Activated T-helper 1 cell treated with anti-CD3 and anti-CD28 coated beads, Interleukin-2, amount 50 U/mL, for 16 hours (primary cell): ENCODE data around the gene SCRT2.

Experiments
- DNase-seq, 2 donors: peaks; one replicate each; pipeline ENCODE4 v3.0.0-alpha.2; 2020; ENCODE audit warnings: low read depth in 1 of 2, low spot score in 1 of 2

Gene SCRT2

GRCh38 chr20:672963-673602 lies 2.5 kb downstream of the SCRT2 start:
- no peak for DNase-seq

- DNase-seq, result no peak
Observed at GRCh38 chr20:671252-672030, 4.2 kb downstream of the SCRT2 start.

- DNase-seq, result no peak
Observed at GRCh38 chr20:669573-669972, 6.0 kb downstream of the SCRT2 start.

- DNase-seq, result no peak
Observed at GRCh38 chr20:668638-669037, 7.0 kb downstream of the SCRT2 start.

- no peak for DNase-seq
Observed at GRCh38 chr20:668050-668449, 7.6 kb downstream of the SCRT2 start.

GRCh38 chr20:667351-668034 lies 8.1 kb downstream of the SCRT2 start:
- peak; percentile 25 to 54 for DNase-seq

GRCh38 chr20:666877-667276 lies 8.7 kb downstream of the SCRT2 start:
- DNase-seq, result no peak

- DNase-seq, result no peak
Observed at GRCh38 chr20:665276-665675, 10.3 kb downstream of the SCRT2 start.

- no peak for DNase-seq
Observed at GRCh38 chr20:664576-664975, 11.0 kb downstream of the SCRT2 start.

GRCh38 chr20:664151-664550 lies 11.5 kb downstream of the SCRT2 start:
- DNase-seq, result no peak

- DNase-seq, result no peak
Observed at GRCh38 chr20:663315-664090, 12.1 kb downstream of the SCRT2 start.

GRCh38 chr20:662277-663192 lies 13.1 kb downstream of the SCRT2 start:
- no peak for DNase-seq

GRCh38 chr20:661474-662270 lies 13.9 kb downstream of the SCRT2 start:
- no peak for DNase-seq

- no peak for DNase-seq
Observed at GRCh38 chr20:658731-659291, 16.8 kb downstream of the SCRT2 start.

GRCh38 chr20:658202-658601 lies 17.4 kb downstream of the SCRT2 start:
- DNase-seq, result no peak

GRCh38 chr20:655726-656624 lies 19.6 kb downstream of the SCRT2 start:
- DNase-seq, result no peak

- DNase-seq, result no peak
Observed at GRCh38 chr20:654417-654750, 21.2 kb downstream of the SCRT2 start.
